IPS-18a (cell line): ENCODE measurements around the gene TTC9B.

Experiments used
- H3K27ac ChIP-seq: one replicate; pipeline ENCODE4 v1.5.1; 2013; ENCODE audit warnings: low read length
- H3K27me3 ChIP-seq: one replicate; pipeline ENCODE4 v1.6.1; 2013; ENCODE audit warnings: mild to moderate bottlenecking, low read length; ENCODE audit not compliant: control insufficient read depth, insufficient read depth
- H3K36me3 ChIP-seq: one replicate; pipeline ENCODE4 v1.6.1; 2013; ENCODE audit warnings: low read depth, low read length; ENCODE audit not compliant: control insufficient read depth
- H3K4me1 ChIP-seq: one replicate; pipeline ENCODE4 v1.6.1; 2013; ENCODE audit warnings: low read depth, low read length; ENCODE audit not compliant: control insufficient read depth
- H3K4me3 ChIP-seq: one replicate; pipeline ENCODE4 v1.5.1; 2013; ENCODE audit warnings: low read length
- H3K9ac ChIP-seq: one replicate; pipeline ENCODE4 v1.6.1; 2013; ENCODE audit warnings: mild to moderate bottlenecking, low read length, moderate library complexity
- H3K9me3 ChIP-seq: one replicate; pipeline ENCODE4 v1.6.1; 2013; ENCODE audit warnings: low read depth, low read length; ENCODE audit not compliant: control insufficient read depth

The TTC9B gene

DNA sequence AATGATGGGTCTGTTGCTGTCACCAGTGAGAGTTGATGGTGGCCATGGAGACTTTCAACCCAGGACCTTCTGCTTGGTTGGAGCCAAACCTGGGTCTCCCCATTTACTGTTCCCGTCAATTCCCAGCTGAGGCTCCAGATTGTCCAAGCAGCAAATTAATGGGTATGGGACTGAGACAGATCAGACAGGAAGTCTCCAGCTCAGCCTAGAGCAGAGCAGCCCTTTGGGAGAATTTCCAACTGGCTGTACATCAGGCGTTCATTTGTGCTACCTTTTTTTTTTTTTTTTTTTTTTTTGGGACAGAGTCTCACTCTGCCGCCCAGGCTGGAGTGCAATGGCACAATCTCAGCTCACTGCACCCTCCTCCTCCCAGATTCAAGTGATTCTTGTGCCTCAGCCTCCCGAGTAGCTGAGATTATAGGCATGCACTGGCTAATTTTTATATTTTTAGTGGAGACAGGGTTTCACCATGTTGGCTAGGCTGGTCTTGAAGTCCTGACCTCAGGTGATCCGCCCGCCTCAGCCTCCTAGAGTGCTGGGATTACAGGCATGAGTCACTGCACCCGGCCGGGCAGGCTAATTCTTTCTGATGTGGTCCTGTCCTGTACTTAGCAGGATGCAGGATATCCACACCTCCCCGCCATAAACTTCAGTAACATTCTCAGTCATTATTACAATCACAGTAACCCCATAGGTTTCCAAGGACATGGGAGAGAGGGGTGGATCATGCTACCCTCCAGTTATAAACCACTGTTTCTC is 17.7 kb downstream of the TTC9B start:
- Histone ChIP-seq H3K4me1 (no peaks in the 10 kb centered on the region), H3K27me3 (no peaks in the 10 kb centered on the region), H3K27ac (no peak overlapping the region), H3K4me3 (no peak overlapping the region), H3K9ac (no peak overlapping the region), H3K36me3 (peaks cover 3% of the 10 kb centered on the region), H3K9me3 (no peaks in the 10 kb centered on the region)

DNA sequence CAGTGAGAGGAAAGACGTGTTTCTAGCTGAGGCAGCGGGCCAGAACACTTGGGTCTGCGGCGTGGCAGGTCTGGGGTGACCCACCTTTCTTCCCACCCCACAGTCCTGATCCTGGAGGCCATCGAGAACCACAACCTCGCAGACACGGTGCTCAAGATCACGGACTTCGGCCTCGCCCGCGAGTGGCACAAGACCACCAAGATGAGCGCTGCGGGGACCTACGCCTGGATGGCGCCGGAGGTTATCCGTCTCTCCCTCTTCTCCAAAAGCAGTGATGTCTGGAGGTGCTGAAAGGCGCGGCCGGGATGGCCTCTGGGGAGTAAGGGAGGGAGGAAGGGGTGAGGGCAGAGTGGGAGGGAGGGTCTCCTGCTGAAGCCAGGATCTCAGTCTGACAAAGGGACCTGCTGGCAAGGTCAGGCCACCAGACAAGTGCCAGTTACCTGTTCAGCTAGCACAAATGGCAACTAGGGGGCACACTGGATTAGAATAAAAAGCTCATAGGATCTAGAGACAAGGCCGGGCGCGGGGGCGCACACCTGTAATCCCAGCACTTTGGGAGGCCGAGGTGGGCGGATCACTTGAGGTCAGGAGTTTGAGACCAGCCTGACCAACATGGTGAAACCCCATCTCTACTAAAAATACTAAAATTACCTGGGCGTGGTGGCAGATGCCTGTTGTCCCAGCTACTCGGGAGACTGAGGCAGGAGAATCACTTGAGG is 19.8 kb downstream of the TTC9B start:
- H3K27ac ChIP-seq = no peak overlapping the region
- no peaks in the 10 kb centered on the region for H3K4me1 ChIP-seq
- H3K36me3 ChIP-seq = no peaks in the 10 kb centered on the region
- H3K27me3 ChIP-seq = no peaks in the 10 kb centered on the region
- no peaks in the 10 kb centered on the region for H3K9me3 ChIP-seq
- no peak overlapping the region for H3K4me3 ChIP-seq
- no peak overlapping the region for H3K9ac ChIP-seq

DNA sequence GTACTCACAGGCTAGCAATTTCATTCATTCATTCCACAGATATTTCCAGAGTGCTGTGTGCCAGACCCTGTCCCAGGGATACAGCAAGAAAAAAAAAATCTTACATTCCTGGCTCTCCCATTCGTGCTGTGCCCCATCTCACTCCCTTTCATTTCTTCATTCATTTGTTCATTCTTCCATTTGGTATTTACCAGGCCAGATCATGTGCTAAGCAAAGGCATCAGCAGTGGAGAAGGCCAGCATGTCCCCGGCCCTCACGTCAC is 24.7 kb downstream of the TTC9B start:
- Histone ChIP-seq H3K9me3 (no peaks in the 10 kb centered on the region), H3K36me3 (no peaks in the 10 kb centered on the region), H3K4me1 (peaks cover 4% of the 10 kb centered on the region), H3K4me3 (no peak overlapping the region), H3K27ac (no peak overlapping the region), H3K27me3 (peaks cover 3% of the 10 kb centered on the region), H3K9ac (no peak overlapping the region)

DNA sequence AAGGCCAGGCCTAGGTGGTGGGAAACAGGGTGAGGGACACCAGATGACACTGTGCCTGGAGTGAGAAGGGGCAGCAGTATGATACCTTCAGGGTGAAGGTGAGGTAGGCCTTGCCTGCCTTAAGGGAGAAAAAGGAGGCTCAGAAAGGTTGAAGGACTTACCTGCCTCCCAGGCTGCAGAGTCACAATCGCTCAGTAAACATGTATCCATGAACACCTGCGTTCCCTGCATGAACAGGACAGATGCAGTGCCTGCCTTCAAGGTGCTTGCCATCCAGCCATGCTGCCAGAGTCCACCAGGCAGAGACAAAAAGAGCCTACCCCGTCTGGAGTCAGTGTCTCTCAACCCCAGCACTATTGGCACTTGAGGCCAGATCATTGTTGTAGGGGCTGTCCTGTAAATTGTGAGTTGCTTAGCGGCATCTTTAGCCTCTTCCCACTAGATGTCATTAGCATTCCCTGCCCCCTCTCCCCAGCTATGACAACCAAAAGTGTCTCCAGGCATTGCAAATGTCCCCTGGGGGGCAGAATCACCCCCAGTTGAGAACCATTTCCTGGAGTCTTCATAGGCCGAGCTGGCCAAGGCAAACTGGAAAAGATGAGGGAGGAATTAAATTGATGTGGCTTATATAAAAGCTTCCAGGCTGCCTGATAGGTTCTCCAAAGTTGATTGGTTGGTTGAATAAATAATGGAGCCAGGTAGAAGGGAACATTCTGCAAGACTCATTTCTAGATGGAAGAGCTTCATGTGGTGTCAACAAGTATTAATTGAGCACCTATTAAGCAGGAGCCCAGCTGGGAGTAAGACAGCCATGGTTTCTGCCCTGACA is 25.2 kb downstream of the TTC9B start:
- Histone ChIP-seq H3K27me3 (peaks cover 3% of the 10 kb centered on the region), H3K4me3 (no peak overlapping the region), H3K9me3 (no peaks in the 10 kb centered on the region), H3K4me1 (peaks cover 4% of the 10 kb centered on the region), H3K9ac (no peak overlapping the region), H3K36me3 (no peaks in the 10 kb centered on the region), H3K27ac (no peak overlapping the region)

DNA sequence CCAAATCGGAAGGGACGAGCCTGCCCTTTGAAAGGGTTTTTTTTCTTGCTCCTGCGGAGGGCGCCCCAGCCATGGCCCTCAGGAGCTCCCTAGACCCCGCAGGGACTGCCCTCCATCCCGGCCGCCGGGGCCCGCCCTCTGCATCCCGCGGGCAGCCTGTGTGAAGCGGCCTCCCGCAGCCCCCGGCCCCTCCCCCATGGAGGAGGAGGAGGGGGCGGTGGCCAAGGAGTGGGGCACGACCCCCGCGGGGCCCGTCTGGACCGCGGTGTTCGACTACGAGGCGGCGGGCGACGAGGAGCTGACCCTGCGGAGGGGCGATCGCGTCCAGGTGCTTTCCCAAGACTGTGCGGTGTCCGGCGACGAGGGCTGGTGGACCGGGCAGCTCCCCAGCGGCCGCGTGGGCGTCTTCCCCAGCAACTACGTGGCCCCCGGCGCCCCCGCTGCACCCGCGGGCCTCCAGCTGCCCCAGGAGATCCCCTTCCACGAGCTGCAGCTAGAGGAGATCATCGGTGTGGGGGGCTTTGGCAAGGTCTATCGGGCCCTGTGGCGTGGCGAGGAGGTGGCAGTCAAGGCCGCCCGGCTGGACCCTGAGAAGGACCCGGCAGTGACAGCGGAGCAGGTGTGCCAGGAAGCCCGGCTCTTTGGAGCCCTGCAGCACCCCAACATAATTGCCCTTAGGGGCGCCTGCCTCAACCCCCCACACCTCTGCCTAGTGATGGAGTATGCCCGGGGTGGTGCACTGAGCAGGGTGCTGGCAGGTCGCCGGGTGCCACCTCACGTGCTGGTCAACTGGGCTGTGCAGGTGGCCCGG is 26.1 kb downstream of the TTC9B start:
- peak overlapping the region; percentile 13 for H3K9ac ChIP-seq
- peaks cover 4% of the 10 kb centered on the region for H3K4me1 ChIP-seq
- peaks cover 3% of the 10 kb centered on the region for H3K27me3 ChIP-seq
- no peaks in the 10 kb centered on the region for H3K9me3 ChIP-seq
- no peak overlapping the region for H3K27ac ChIP-seq
- H3K4me3 ChIP-seq = peak overlapping the region; percentile 59
- no peaks in the 10 kb centered on the region for H3K36me3 ChIP-seq

DNA sequence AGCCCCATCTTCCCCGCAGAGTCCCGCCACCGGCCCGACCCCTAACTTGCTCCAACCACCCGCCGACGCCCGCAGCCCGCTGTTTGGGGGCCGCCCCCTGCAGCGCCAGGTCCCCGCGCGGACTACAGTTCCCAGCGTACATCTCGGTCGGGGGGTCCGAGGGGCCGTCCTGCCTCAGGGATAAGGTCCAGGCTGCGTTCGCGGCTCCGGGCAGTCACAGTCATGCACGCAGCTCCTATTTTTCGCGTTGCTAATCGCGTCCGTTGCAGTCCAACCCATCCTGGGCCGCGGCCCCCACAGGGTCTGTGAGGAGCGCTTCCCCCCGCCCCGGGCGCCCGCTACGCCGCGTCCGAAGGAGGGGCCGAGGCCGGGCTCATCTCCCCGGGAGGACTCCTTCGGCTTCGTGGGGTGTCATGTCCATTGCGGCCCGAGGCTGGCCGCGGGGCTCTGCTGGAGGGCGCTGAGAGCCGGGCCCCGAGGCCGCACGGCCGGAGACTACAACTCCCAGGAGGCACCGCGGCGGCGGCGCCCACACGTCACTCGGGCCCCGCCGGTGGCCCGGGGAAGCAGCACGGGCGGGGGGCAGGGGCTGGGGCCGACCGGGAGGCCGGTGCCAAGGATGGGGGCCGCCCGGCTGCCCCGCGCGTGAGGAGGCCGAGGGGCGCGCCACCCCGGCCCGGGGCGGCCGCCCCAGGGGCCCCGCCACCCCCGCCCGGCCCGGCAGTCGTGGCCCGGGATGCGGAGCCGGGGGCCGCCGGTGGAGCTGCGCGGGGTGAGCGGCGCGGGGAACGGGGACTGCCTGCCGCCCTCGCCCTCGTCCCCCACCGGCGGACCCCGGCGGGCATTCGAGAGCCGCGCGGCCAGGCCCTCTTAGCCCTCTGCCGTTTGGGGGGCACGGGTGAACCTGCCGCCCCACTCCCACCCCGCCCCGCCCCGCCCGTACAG is 27.0 kb downstream of the TTC9B start, which contains the start of gene MAP3K10:
TSS of gene MAP3K10 (plus strand) at position 536 of the 945 bp plus-strand sequence. CDS start 606 bp downstream, outside the sequence.
- H3K4me1 ChIP-seq = peaks cover 4% of the 10 kb centered on the region
- H3K4me3 ChIP-seq = peak within 1 kb of the TSS; percentile 94
- H3K36me3 ChIP-seq = no peaks in the 10 kb centered on the region
- no peak within 1 kb of the TSS for H3K27ac ChIP-seq
- peaks cover 3% of the 10 kb centered on the region for H3K27me3 ChIP-seq
- no peaks in the 10 kb centered on the region for H3K9me3 ChIP-seq
- H3K9ac ChIP-seq = peak within 1 kb of the TSS; percentile 36

DNA sequence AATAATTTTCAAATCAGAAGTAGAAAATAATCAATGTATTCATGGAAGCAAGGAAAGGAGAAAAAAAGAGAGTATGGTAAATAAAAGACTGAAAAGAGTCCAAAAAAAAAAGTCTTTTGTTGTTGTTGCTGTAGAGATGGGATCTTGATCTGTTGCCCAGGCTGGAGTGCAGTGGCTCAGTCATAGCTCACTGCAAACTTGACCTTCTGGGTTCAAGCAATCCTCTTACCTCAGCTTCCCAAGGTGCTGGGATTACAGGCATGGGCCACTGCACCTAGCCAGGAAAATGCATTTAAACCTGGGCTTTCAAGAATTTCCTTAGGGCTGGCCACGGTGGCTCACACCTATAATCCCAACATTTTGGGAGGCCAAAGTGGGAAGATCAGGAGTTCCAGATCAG is 33.9 kb downstream of the TTC9B start:
- H3K4me1 ChIP-seq = no peaks in the 10 kb centered on the region
- no peak overlapping the region for H3K4me3 ChIP-seq
- no peak overlapping the region for H3K9ac ChIP-seq
- H3K36me3 ChIP-seq = no peaks in the 10 kb centered on the region
- H3K27ac ChIP-seq = no peak overlapping the region
- H3K27me3 ChIP-seq = no peaks in the 10 kb centered on the region
- no peaks in the 10 kb centered on the region for H3K9me3 ChIP-seq

DNA sequence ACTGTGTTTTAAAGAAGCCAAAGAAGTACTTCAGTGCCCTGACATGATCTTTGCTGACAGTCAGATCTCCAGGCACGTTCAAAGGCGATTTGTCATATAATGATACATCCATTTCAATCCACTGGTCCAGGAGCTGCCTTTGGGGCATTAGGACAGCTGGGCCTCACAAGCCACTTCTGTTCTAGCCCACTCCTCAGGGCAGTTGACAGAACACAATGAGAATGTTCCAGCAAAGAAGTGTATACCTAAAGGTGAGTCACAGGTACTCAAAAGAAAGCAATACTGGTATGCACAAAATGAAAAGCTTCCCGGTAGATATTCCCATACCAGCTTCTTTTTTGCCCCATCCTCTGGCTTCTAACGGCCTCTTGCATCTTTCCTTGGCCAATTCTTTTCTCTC is 39.4 kb downstream of the TTC9B start:
- H3K9ac ChIP-seq = no peak overlapping the region
- H3K9me3 ChIP-seq = no peaks in the 10 kb centered on the region
- no peak overlapping the region for H3K4me3 ChIP-seq
- no peaks in the 10 kb centered on the region for H3K4me1 ChIP-seq
- H3K36me3 ChIP-seq = no peaks in the 10 kb centered on the region
- no peak overlapping the region for H3K27ac ChIP-seq
- H3K27me3 ChIP-seq = no peaks in the 10 kb centered on the region

DNA sequence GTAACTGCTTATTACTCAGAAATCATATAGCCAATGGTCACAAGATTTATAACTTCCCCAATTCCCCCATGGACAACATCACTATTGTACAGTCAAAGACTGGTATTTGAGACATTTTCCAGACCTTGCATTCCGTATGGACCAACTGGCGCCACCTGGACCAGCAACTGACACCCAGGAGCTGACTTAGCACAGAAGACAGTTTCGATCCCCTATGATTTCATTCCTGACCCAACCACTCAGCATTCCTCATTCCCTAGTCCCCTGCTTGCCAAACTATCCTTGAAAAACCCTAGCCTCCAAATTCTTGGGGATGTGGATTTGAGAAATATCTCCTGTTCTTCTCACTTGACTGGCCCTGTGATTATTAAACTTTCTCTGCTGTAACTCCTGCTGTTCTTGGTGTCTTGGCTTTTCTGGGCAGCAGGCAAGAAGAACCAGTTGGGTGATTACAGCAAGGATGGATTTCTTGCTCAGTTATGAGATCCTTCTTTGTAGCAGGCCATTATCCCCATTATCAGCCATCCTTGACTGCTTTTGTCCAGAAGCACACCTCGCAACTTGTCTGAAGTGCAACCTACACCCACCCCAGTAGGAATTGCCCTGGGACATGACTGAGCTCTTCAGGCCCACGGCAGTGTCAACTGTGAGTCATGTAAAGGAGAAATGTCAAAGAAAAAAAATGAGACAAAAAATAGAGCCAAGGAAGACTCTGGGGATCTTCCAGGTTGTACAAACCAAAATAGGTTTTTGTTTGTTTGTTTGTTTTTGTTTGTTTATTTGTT is 40.7 kb downstream of the TTC9B start:
- Histone ChIP-seq H3K27me3 (no peaks in the 10 kb centered on the region), H3K4me3 (no peak overlapping the region), H3K9me3 (no peaks in the 10 kb centered on the region), H3K27ac (no peak overlapping the region), H3K9ac (no peak overlapping the region), H3K4me1 (no peaks in the 10 kb centered on the region), H3K36me3 (no peaks in the 10 kb centered on the region)

DNA sequence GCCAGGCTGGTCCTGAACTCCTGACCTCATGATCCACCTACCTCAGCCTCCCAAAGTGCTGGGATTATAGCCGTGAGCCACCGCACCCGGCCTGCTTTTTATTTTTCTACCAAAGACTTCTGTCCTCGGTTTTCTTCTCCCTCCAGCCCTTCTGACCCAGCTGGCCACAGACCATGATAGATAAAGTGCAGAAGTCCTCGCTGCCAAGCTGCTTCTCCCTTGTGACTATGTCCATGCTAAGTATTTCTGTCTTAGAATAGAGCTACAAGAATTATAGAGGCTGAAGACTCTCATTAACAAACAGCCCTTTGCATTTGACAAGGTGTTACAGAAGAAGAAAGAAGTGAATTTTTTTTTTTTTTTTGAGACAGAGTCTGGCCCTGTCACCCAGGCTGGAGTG is 42.4 kb downstream of the TTC9B start:
- H3K36me3 ChIP-seq = no peaks in the 10 kb centered on the region
- no peaks in the 10 kb centered on the region for H3K9me3 ChIP-seq
- H3K27ac ChIP-seq = no peak overlapping the region
- H3K27me3 ChIP-seq = no peaks in the 10 kb centered on the region
- no peak overlapping the region for H3K4me3 ChIP-seq
- H3K4me1 ChIP-seq = no peaks in the 10 kb centered on the region
- H3K9ac ChIP-seq = no peak overlapping the region
